Measurements from ENCODE around the gene C17orf107.

The C17orf107 gene

DNA sequence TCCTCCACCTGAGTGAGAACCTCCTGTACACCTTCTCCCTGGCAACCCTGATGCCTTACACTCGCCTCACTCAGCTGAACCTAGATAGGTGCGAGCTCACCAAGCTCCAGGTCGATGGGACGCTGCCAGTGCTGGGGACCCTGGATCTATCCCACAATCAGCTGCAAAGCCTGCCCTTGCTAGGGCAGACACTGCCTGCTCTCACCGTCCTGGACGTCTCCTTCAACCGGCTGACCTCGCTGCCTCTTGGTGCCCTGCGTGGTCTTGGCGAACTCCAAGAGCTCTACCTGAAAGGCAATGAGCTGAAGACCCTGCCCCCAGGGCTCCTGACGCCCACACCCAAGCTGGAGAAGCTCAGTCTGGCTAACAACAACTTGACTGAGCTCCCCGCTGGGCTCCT, 33.4 kb downstream of the C17orf107 start:
- FAIRE-seq: no peak
- no peak for DNase-seq (ENCODE audit: insufficient read length, low spot score)

- no peak for FAIRE-seq
- DNase-seq (ENCODE audit: insufficient read length, low spot score): no peak
These were observed 34.3 kb downstream of the C17orf107 start for GRCh38 chr17:4933646-4934045.

DNA sequence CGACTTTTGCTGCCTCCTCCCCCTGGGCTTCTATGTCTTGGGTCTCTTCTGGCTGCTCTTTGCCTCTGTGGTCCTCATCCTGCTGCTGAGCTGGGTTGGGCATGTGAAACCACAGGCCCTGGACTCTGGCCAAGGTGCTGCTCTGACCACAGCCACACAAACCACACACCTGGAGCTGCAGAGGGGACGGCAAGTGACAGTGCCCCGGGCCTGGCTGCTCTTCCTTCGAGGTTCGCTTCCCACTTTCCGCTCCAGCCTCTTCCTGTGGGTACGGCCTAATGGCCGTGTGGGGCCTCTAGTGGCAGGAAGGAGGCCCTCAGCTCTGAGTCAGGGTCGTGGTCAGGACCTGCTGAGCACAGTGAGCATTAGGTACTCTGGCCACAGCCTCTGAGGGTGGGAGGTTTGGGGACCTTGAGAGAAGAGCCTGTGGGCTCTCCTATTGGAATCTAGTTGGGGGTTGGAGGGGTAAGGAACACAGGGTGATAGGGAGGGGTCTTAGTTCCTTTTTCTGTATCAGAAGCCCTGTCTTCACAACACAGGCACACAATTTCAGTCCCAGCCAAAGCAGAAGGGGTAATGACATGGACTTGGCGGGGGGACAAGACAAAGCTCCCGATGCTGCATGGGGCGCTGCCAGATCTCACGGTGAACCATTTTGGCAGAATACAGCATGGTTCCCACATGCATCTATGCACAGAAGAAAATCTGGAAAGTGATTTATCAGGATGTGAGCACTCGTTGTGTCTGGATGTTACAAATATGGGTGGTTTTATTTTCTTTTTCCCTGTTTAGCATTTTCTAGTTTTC, 35.0 kb downstream of the C17orf107 start:
- peak; percentile 56 for DNase-seq (ENCODE audit: insufficient read length, low spot score)
- peak; percentile 82 for FAIRE-seq

DNA sequence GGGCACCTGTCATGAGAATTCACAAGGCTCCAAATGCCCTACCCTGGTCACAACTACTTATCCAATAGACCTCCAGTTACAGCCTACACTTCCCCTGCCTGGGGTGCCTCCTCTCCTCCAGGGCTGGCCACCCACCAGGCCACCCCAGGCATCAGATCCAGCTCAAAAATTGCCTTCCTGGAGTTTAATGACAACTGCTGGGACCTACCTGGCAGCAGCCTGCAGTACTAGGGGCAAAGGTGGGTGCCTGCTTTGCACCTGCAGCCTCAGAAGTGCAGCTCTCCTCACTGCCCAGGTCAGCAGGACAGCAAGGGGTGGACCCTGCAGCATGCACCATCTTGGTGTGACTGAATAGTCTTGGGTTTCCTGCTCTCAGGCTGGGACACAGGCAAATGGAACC, 36.3 kb downstream of the C17orf107 start:
- FAIRE-seq: no peak
- no peak for DNase-seq (ENCODE audit: insufficient read length, low spot score)

- FAIRE-seq (peak; percentile 54), DNase-seq (ENCODE audit: insufficient read length, low spot score) (no peak)
These were observed 37.1 kb downstream of the C17orf107 start for GRCh38 chr17:4936436-4936835.

DNA sequence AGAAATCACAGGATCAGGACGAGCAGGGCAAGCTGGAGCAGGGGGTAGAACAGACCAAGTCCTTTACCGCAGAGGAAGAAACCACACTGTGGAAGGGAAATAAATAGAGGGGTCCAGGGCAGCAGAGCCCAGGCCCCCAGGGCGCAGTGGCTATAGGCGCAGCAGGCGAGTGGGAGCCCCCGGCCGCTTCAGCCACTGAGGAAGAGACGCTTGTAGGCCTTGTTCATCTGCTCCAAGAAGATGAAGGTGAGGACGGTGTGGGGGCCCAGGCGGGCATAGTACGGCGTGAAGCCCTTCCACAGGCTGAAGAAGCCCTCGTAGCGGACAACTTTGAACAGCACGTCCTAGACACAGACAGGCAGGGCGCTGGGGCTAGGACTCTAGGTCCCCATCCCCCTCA, 38.2 kb downstream of the C17orf107 start:
- FAIRE-seq: no peak
- DNase-seq (ENCODE audit: insufficient read length, low spot score): no peak

DNA sequence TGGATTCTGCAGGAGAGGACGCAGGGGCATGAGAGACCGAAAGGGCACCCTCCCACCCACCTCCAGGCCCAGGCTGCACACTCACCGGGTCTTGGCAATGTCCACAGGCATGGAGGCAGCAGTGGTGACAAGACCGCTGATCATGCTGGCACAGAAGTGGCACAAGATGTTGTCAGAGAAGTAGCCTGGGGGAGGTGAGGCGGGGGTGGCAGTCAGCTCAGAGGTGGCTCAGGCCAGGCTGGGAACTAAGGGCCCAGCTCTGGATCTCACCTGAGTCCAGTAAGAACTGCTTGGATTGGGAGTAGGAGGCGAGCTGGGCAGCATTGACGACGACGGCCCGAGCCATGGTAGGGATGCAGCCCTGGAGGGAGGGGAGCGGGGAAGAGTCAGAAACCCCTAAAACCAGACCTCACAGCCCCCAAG, 38.7 kb downstream of the C17orf107 start:
- FAIRE-seq: no peak
- DNase-seq (ENCODE audit: insufficient read length, low spot score): no peak

DNA sequence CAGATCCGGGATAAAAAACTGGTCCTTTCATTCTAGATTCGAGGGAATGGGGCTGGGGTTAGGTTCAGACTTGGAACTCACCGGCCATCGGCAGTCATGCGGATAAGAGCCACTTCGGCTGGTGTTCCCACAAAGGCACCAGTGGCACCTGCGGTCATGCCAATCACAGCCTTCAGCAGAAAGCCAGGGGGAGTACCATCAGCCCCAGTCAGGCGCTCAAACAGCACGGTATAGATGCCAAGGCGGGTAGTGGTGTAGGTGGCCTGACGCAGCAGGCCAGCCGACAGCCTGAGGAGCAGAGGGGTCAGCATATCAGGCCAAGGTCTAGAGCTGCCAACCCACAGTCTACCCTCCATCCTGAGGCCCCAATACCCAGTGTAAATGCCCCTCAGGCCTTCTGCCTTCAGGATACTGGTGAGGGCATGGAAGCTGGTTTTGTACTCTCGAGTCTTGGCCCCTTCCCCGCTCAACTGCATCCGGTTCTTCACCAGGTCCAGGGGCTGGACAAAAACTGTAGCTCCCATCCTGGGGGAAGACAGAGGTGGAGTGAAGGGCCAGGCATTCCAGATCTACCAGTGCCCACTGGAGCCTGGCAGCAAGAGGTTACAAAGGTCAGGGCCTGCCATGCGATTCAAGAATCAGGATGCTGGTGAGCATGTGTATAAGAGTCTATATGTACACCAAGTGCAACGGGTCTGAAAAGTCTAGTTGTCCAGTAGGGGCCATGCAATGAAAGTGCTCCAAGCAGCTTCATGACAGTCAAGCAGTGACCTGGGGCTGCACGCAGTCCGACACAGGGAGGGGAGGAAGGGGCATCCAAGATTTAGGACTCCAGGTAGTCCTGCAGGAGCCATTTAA, 39.6 kb downstream of the C17orf107 start:
- no peak for DNase-seq (ENCODE audit: insufficient read length, low spot score)
- FAIRE-seq: peak; percentile 57

- DNase-seq (ENCODE audit: insufficient read length, low spot score) (no peak), FAIRE-seq (no peak)
These were observed 40.1 kb downstream of the C17orf107 start for GRCh38 chr17:4939546-4939795.

DNA sequence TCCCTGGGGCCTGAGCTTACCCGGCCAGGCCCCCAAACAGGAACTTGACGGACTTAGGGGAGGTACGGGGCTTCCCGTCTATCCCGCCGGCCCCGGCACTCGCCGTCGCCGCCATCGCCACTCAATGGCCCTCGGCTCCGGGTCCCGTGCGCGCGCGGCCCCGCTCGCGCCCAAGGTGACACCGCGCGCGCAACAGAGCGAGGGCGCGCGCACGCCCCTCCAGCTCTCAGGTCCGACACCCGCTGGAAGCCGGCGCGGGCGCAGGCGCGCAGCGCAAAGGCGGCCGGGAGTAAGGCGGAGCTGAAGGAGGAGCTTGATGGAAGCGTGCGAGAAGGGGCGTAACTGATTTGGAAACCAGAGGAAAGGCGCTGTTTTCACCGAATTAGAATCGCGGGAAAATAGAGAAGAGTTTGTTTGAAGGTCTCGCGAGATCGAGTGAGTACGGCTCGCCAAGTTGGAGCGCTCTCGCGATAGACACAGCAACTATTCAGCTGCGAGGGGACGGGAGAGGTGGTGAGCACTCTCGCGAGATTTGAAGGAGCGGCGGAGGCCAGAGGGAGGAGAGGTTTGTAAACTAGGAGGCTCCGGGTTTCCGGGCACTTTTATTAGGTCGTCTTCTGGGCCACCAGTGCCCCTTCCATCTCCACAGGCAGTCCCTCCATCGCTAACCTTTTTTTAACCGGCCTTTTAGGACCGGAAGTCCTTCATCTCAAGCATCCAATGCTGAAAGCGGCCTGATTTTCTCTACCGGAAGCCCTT, 40.6 kb downstream of the C17orf107 start, which contains the start of the genes RNF167 and SLC25A11:
TSS of gene RNF167 (plus strand) at position 473 of the 759 bp plus-strand sequence. CDS start 642 bp downstream, outside the sequence.
TSS of gene SLC25A11 (minus strand) at position 251 of the 759 bp plus-strand sequence. CDS start at position 115, 136 bp downstream.
- peak; percentile 98 for DNase-seq (ENCODE audit: insufficient read length, low spot score)
- peak; percentile 95 for FAIRE-seq

- no peak for FAIRE-seq
- peak; percentile 90 for DNase-seq (ENCODE audit: insufficient read length, low spot score)
These were observed 41.4 kb downstream of the C17orf107 start for GRCh38 chr17:4940555-4941318.

DNA sequence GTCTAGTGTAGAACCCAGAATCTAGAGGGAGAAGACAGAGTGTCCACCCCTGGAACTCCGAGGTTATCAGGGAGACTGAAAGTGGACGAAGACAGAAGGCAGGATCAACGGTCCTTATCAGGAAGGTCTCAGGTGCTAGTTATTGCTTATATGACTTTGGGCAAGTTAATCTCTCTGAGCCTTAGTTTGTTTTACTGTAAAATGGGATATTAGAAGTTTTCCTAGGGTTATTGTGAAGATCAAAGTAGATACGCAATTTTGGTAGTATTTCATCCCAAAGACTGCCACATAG, 41.9 kb downstream of the C17orf107 start:
- DNase-seq (ENCODE audit: insufficient read length, low spot score) (no peak), FAIRE-seq (no peak)

- FAIRE-seq: no peak
- no peak for DNase-seq (ENCODE audit: insufficient read length, low spot score)
These were observed 43.6 kb downstream of the C17orf107 start for GRCh38 chr17:4942760-4943508.

DNA sequence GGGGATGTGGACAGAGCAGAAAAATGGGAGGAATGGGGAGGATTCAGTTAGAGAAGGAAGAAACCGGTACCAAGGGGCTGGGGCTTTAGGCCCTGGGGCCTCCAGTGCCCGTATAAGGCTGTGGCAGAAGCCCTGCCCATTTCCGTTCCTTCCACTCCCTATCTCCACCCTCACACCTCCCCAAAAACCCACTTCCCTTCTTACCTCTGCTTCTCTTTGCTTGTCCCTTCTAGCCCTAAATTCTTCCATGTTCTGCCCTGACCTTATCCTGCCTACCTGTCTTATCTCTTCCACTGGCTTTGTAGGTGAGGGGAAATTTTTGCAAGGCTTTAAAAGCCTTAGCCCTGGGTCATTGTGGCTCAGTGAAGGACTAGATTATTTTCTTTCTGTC, 44.8 kb downstream of the C17orf107 start:
- DNase-seq (ENCODE audit: insufficient read length, low spot score) (no peak), FAIRE-seq (no peak)

GRCh38 chr17:4944554-4945175, 45.3 kb downstream of the C17orf107 start:
- DNase-seq (ENCODE audit: insufficient read length, low spot score): no peak
- no peak for FAIRE-seq

GRCh38 chr17:4945176-4945943, 46.0 kb downstream of the C17orf107 start:
- peak; percentile 97 for FAIRE-seq
- peak; percentile 87 for DNase-seq (ENCODE audit: insufficient read length, low spot score)

- DNase-seq (ENCODE audit: insufficient read length, low spot score) (no peak), FAIRE-seq (no peak)
These were observed 46.6 kb downstream of the C17orf107 start for GRCh38 chr17:4945944-4946280.

DNA sequence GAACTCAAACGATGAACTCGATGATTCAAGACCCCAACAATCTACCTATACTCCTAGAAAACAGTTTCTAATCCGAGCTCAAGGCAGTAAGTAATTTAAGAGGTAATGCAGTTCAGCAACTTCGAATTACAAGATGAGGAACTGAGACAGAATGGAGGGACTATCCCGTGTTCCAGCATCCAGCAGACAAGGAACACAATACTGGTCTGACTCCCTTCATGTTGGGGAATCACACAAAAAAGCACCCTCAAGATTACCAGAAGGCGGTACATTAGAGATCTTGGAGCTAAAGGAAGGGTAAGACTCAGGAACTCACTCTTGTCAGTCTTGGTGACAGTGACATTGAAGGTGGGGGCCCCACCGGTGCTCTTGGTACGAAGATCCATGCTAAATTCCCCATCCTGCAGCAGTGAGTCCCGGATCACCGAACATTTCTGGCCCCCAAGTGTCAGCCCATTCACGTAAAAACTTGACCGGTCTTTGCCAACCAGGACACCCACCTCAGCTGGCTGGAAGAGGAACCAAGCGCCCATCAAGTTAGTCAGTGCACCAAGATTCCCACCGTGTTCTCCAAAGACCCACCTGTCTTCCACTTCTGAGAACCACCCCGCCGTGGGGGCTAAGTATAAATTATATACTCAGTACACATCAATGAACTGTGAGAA, 47.1 kb downstream of the C17orf107 start:
- DNase-seq (ENCODE audit: insufficient read length, low spot score) (no peak), FAIRE-seq (no peak)
